ENCODE measurements around the gene TRAF2. TPM values are rescaled to one million over a fixed set of nuclear protein-coding genes. Genes with fewer than 3 reads are reported as not detected.

Gene TRAF2
- total RNA-seq, 2 experiments from 2014 or later: 10.6 to 11.6 TPM

DNA sequence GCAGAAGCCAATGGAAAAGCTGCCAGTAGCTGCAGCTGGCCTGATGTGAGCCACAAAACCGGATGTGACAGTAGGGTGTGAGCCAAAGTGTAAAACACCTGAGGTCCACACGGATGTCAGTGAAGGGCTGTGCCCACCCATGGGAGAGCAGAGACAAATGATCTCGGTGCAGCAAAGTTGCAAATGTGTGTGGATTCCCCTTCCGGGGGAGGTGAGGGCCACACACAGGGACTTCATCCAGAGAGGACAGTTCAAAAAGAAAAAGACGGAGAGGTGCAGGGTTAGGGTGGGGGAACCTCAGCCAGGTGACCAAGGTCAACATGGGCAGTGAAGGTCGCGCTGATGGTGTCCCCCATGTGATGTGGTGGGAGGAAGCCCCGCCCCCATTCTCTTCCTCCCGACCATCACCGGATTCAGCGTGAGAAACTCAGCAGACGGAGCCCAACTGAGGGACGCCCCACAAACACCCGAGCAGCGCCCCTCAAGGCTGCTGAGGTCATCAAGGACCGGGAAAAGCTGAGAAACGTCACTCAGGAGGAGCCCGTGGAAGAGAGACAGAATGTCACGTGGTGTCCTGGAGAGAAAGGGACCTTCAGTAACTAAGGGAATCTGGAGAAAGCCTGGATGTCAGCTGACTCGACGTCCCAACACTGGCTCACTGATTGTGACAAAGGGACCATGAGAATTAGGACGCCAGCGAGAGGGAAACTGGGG, 79.6 kb downstream of the TRAF2 start:
- Mint-ChIP-seq H3K36me3 (ENCODE audit: low read depth) (no peaks in the 10 kb centered on the region), H3K9me3 (no peaks in the 10 kb centered on the region), H3K27me3 (no peaks in the 10 kb centered on the region), H3K4me3 (peak overlapping the region; percentile 57), H3K4me1 (ENCODE audit: low read depth) (peaks cover 21% of the 10 kb centered on the region), H3K27ac (peak overlapping the region; percentile 52)
- intact Hi-C loops (cut with DNase I, micrococcal nuclease): no loop called here
- peak overlapping the region; percentile 25 for H3K4me3 ChIP-seq (ENCODE audit: low read length)
- peak; percentile 59 for ATAC-seq (ENCODE audit: poor library complexity)
- POLR2A ChIA-PET: interaction anchor here (1.3 kb wide), 1 partner anchor 26 kb away, joined by 3 read pairs; the partner anchor contains the start of gene PAXX
- CTCF ChIA-PET: interaction anchor here (1.3 kb wide), 1 partner anchor 123 kb away, joined by 4 read pairs; the partner anchor contains the start of gene AJM1
- no peaks in the 10 kb centered on the region for H3K36me3 ChIP-seq (ENCODE audit: insufficient read depth, low read length)
- no peaks in the 10 kb centered on the region for H3K9me3 ChIP-seq (ENCODE audit: control insufficient read depth in 1 of 2, insufficient read depth in 1 of 2, low read length in 2 of 2)
- peaks cover 62% of the 10 kb centered on the region for H3K4me1 ChIP-seq (ENCODE audit: insufficient read depth, low read length)
- TF ChIP-seq, protein P1, sequence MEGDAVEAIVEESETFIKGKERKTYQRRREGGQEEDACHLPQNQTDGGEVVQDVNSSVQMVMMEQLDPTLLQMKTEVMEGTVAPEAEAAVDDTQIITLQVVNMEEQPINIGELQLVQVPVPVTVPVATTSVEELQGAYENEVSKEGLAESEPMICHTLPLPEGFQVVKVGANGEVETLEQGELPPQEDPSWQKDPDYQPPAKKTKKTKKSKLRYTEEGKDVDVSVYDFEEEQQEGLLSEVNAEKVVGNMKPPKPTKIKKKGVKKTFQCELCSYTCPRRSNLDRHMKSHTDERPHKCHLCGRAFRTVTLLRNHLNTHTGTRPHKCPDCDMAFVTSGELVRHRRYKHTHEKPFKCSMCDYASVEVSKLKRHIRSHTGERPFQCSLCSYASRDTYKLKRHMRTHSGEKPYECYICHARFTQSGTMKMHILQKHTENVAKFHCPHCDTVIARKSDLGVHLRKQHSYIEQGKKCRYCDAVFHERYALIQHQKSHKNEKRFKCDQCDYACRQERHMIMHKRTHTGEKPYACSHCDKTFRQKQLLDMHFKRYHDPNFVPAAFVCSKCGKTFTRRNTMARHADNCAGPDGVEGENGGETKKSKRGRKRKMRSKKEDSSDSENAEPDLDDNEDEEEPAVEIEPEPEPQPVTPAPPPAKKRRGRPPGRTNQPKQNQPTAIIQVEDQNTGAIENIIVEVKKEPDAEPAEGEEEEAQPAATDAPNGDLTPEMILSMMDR (IDR thresholded peaks at IDR 0.05): no peak
- DNase-seq: peak in 4 of 14 experiments; percentile 34 to 84 (median 72)
- peak overlapping the region in 1 of 2 donors; percentile 45 for H3K27ac ChIP-seq (ENCODE audit: low read depth in 1 of 2, low read length in 2 of 2)
- no peaks in the 10 kb centered on the region for H3K27me3 ChIP-seq (ENCODE audit: control insufficient read depth in 1 of 2, insufficient read depth in 2 of 2, low read length in 2 of 2)

DNA sequence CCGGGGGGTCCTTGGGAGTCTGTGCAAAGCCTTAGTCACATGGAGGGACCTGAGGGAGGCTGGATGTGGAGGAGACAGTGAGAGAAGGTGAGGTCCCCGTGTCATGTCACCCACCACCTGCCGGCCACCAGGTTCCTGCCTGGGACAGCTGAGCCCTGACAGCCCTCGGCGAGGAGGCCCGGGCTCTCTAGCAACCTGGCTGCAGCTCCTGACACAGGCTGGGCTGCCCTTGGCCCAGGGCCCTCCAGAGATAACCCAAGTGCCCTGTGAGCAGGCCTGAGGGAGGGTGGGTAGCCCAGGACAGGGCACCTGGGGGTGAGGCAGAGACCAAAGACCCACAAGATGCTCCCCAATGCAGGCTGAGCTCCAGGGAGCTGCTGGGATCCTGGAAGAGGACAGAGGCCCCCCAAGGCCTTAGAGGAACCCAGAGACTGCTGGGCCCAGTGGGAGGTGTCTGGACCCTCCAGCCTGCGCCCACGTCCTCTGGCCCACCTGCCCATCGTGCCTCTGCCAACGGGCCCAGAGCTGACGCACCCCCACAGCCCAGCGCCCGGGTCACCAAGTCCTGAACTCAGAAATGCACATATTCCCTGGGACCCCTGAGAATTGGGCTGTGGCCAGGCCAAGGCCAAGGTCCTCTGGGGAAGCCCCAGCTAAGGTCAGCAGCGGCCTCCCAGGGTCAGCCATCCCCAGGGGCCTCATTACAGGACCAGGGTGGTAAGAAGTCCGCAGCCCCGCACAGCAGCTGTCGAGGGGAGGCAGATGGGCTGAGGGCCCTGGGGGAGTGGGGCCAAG, 82.2 kb downstream of the TRAF2 start:
- peaks cover 15% of the 10 kb centered on the region for H3K4me1 Mint-ChIP-seq (ENCODE audit: low read depth)
- H3K4me3 Mint-ChIP-seq: no peak overlapping the region
- intact Hi-C loops (cut with DNase I, micrococcal nuclease): no loop called here
- Histone ChIP-seq H3K27me3 (ENCODE audit: control insufficient read depth in 1 of 2, insufficient read depth in 2 of 2, low read length in 2 of 2) (no peaks in the 10 kb centered on the region), H3K4me1 (ENCODE audit: insufficient read depth, low read length) (peaks cover 42% of the 10 kb centered on the region), H3K4me3 (ENCODE audit: low read length) (no peak overlapping the region), H3K27ac (ENCODE audit: low read depth in 1 of 2, low read length in 2 of 2) (no peak overlapping the region), H3K36me3 (ENCODE audit: insufficient read depth, low read length) (no peaks in the 10 kb centered on the region), H3K9me3 (ENCODE audit: control insufficient read depth in 1 of 2, insufficient read depth in 1 of 2, low read length in 2 of 2) (no peaks in the 10 kb centered on the region)
- TF ChIP-seq, protein P1 (IDR thresholded peaks at IDR 0.05): no peak
- no peaks in the 10 kb centered on the region for H3K27me3 Mint-ChIP-seq
- no peaks in the 10 kb centered on the region for H3K36me3 Mint-ChIP-seq (ENCODE audit: low read depth)
- DNase-seq (no peak), ATAC-seq (ENCODE audit: poor library complexity) (no peak)
- POLR2A ChIA-PET: no interaction called here
- CTCF ChIA-PET: no interaction called here
- no peaks in the 10 kb centered on the region for H3K9me3 Mint-ChIP-seq
- no peak overlapping the region for H3K27ac Mint-ChIP-seq

- TF ChIP-seq, protein P1 (IDR thresholded peaks at IDR 0.05): no peak
- H3K9me3 Mint-ChIP-seq: no peaks in the 10 kb centered on the region
- CTCF ChIA-PET: no interaction called here
Observed at GRCh38 chr9:136969150-136969549, 82.8 kb downstream of the TRAF2 start.

More at GRCh38 chr9:136969150-136969549, 82.8 kb downstream of the TRAF2 start:
- Histone ChIP-seq H3K27me3 (ENCODE audit: control insufficient read depth in 1 of 2, insufficient read depth in 2 of 2, low read length in 2 of 2) (no peaks in the 10 kb centered on the region), H3K4me3 (ENCODE audit: low read length) (no peak overlapping the region), H3K36me3 (ENCODE audit: insufficient read depth, low read length) (no peaks in the 10 kb centered on the region), H3K4me1 (ENCODE audit: insufficient read depth, low read length) (peaks cover 42% of the 10 kb centered on the region), H3K27ac (ENCODE audit: low read depth in 1 of 2, low read length in 2 of 2) (no peak overlapping the region), H3K9me3 (ENCODE audit: control insufficient read depth in 1 of 2, insufficient read depth in 1 of 2, low read length in 2 of 2) (no peaks in the 10 kb centered on the region)
- Mint-ChIP-seq H3K27me3 (no peaks in the 10 kb centered on the region), H3K4me3 (no peak overlapping the region), H3K4me1 (ENCODE audit: low read depth) (peaks cover 15% of the 10 kb centered on the region), H3K27ac (no peak overlapping the region), H3K36me3 (ENCODE audit: low read depth) (no peaks in the 10 kb centered on the region)
- POLR2A ChIA-PET: no interaction called here
- no peak for DNase-seq
- intact Hi-C loops (cut with DNase I, micrococcal nuclease): no loop called here
- ATAC-seq (ENCODE audit: poor library complexity): no peak

Measured in CD4-positive, alpha-beta T cell (primary cell).